Liver (tissue), 9 donors: Measurements from ENCODE around the gene HRH2. TPM values are rescaled to one million over a fixed set of nuclear protein-coding genes. Genes with fewer than 3 reads are reported as not detected.

ENCODE experiments used
- DNase-seq: peaks from one replicate; pipeline ENCODE4 v3.0.0-alpha.2; 2017; ENCODE audit warnings: low spot score
- H3K27ac ChIP-seq, 2 donors: one replicate each; pipeline ENCODE4 v1.7.0; 2013; ENCODE audit warnings: inconsistent platforms in 2 of 2, low read length in 2 of 2, control low read depth in 1 of 2, low read depth in 1 of 2, mild to moderate bottlenecking in 1 of 2
- H3K27me3 ChIP-seq, 4 donors: one replicate each; pipeline versions ENCODE4 v1.6.1 to v1.7.0; 2013; ENCODE audit warnings: low read length in 3 of 4, inconsistent platforms in 1 of 4, mild to moderate bottlenecking in 1 of 4, moderate library complexity in 1 of 4; ENCODE audit not compliant: control insufficient read depth in 4 of 4, insufficient read depth in 4 of 4
- H3K36me3 ChIP-seq, 4 donors: one replicate each; pipeline versions ENCODE4 v1.6.1 to v1.7.0; 2013; ENCODE audit warnings: low read length in 3 of 4, mild to moderate bottlenecking in 3 of 4, low read depth in 1 of 4, moderate library complexity in 1 of 4; ENCODE audit not compliant: control insufficient read depth in 4 of 4, insufficient read depth in 3 of 4
- H3K4me1 ChIP-seq, 4 donors: one replicate each; pipeline versions ENCODE4 v1.6.1 to v1.7.0; 2013; ENCODE audit warnings: low read length in 3 of 4, mild to moderate bottlenecking in 3 of 4, moderate library complexity in 1 of 4; ENCODE audit not compliant: control insufficient read depth in 4 of 4, insufficient read depth in 4 of 4
- H3K4me3 ChIP-seq, 3 donors: one replicate each; pipeline versions ENCODE4 v1.6.1 to v1.7.0; 2013; ENCODE audit warnings: low read length in 3 of 3, control low read depth in 1 of 3, low read depth in 1 of 3, mild to moderate bottlenecking in 1 of 3
- H3K9ac ChIP-seq, 2 donors: one replicate each; pipeline ENCODE4 v1.7.0; 2013; ENCODE audit warnings: low read length in 2 of 2, mild to moderate bottlenecking in 2 of 2, moderate library complexity in 2 of 2, control low read depth in 1 of 2, low read depth in 1 of 2
- H3K9me3 ChIP-seq, 4 donors: one replicate each; pipeline versions ENCODE4 v1.6.1 to v1.7.0; 2013; ENCODE audit warnings: low read length in 3 of 4; ENCODE audit not compliant: control insufficient read depth in 4 of 4
- ATF3 ChIP-seq: IDR thresholded peaks from 2 replicates; pipeline ENCODE4 v1.6.1; 2016; ENCODE audit warnings: antibody characterized with exemption
- EGR1 ChIP-seq, 2 donors: IDR thresholded peaks; 2 replicates each; pipeline ENCODE4 v1.6.1; 2016 to 2018; ENCODE audit warnings: antibody characterized with exemption in 2 of 2, low read depth in 2 of 2
- FOXA1 ChIP-seq: IDR thresholded peaks from 2 replicates; pipeline ENCODE4 v1.6.1; 2016; ENCODE audit warnings: antibody characterized with exemption
- FOXA2 ChIP-seq: IDR thresholded peaks from 2 replicates; pipeline ENCODE4 v1.6.1; 2016; ENCODE audit warnings: antibody characterized with exemption
- GABPA ChIP-seq, 2 donors: IDR thresholded peaks in 1 of 2; conservative IDR thresholded peaks in 1 of 2; 2 replicates each; pipeline ENCODE4 v1.6.1; 2016; ENCODE audit warnings: antibody characterized with exemption in 2 of 2, mild to moderate bottlenecking in 1 of 2, moderate library complexity in 1 of 2
- HNF4A ChIP-seq, 2 donors: conservative IDR thresholded peaks; 2 replicates each; pipeline ENCODE4 v1.6.1; 2016; ENCODE audit warnings: antibody characterized with exemption in 2 of 2, mild to moderate bottlenecking in 2 of 2
- HNF4G ChIP-seq: IDR thresholded peaks from 2 replicates; pipeline ENCODE4 v1.6.1; 2016; ENCODE audit warnings: antibody characterized with exemption
- JUND ChIP-seq, 2 donors: IDR thresholded peaks; 2 replicates each; pipeline ENCODE4 v1.6.1; 2016; ENCODE audit warnings: antibody characterized with exemption in 2 of 2
- MAX ChIP-seq: IDR thresholded peaks from 2 replicates; pipeline ENCODE4 v1.6.1; 2016; ENCODE audit warnings: antibody characterized with exemption
- NR2F2 ChIP-seq: IDR thresholded peaks from 2 replicates; pipeline ENCODE4 v1.6.1; 2016; ENCODE audit warnings: antibody characterized with exemption
- RAD21 ChIP-seq, 2 donors: IDR thresholded peaks; 2 replicates each; pipeline ENCODE4 v1.6.1; 2016; ENCODE audit warnings: antibody characterized with exemption in 2 of 2, mild to moderate bottlenecking in 2 of 2
- SP1 ChIP-seq: IDR thresholded peaks from 2 replicates; pipeline ENCODE4 v1.6.1; 2018; ENCODE audit warnings: antibody characterized with exemption, mild to moderate bottlenecking
- TAF1 ChIP-seq: conservative IDR thresholded peaks from 2 replicates; pipeline ENCODE4 v1.6.1; 2016; ENCODE audit warnings: antibody characterized with exemption, mild to moderate bottlenecking
- WGBS: extraction: QIAGEN DNeasy Blood & Tissue Kit; methylation state at CpG from one replicate; pipeline ENCODE4 v1.1.7; 2013; 5-methylcytosine and 5-hydroxymethylcytosine counted together
- polyA plus RNA-seq, 2 donors: library from polyadenylated mRNA; stranded (reverse) in 1 of 2; unstranded in 1 of 2; fragments of 200-250 nt in 1 of 2; fragments of >200 nt in 1 of 2; fragmentation: Nextera tagmentation in 1 of 2; extraction: Ambion mirVana in 1 of 2; gene quantifications; one replicate each; pipeline versions ENCODE4 v1.2.1 to v1.2.3, GENCODE V29; 2013 to 2015
- total RNA-seq, 2 donors: library from RNA; depleted of rRNA; stranded (reverse); fragments of >200 nt; gene quantifications; one replicate each; pipeline ENCODE4 v1.2.3, GENCODE V29; 2014
- TF ChIP-seq, protein P1 (sequence below): IDR thresholded peaks from 2 replicates; pipeline ENCODE4 v1.6.1; 2016; ENCODE audit warnings: antibody characterized with exemption, mild to moderate bottlenecking
- donor health status: healthy.
- donor health status: healthy.
- donor health status: healthy.
- donor health status: healthy.
- donor health status: healthy.

The HRH2 gene
- total and polyA plus RNA-seq, 4 donors = 0.44 to 2.6 (median 1.3) TPM

DNA sequence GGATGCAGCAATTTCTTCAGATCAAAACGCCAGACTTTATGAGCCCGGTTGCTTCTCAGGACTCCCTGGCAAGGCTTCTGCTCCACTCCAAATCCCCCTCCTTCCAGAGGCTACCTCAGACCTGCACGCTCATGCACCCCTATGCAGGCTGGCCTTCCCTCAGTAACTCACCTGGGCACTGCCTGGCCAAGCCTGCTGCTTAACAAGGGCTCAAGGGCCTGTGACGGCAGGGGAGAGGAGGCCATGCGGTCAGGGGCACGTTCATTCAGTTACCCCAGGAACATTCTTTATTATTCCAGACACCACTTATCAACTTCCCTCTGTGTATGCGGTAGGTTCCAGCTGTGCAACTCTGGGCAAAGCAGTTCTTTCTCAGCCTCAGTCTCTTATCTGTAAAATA, 79.6 kb downstream of the HRH2 start:
- DNase-seq = no peak
- Histone ChIP-seq H3K4me3 (no peak overlapping the region), H3K36me3 (no peaks in the 10 kb centered on the region), H3K27ac (no peak overlapping the region), H3K9me3 (peaks cover 0 to 4% (median 2%) of the 10 kb centered on the region in 4 donors), H3K9ac (no peak overlapping the region), H3K27me3 (peaks cover 0 to 11% (median 0%) of the 10 kb centered on the region in 4 donors), H3K4me1 (no peaks in the 10 kb centered on the region)
- no peak for TF ChIP-seq RAD21 (IDR thresholded peaks at IDR 0.05)
- no peak for TF ChIP-seq JUND (IDR thresholded peaks at IDR 0.05)
- TF ChIP-seq ATF3 = no peak
- no peak for TF ChIP-seq EGR1 (IDR thresholded peaks at IDR 0.05; ENCODE audit: low read depth in 2 of 2)
- TF ChIP-seq FOXA1 = no peak
- no peak for TF ChIP-seq NR2F2
- no peak for TF ChIP-seq SP1
- TF ChIP-seq GABPA (IDR thresholded peaks at IDR 0.05 in 1 of 2, conservative IDR thresholded peaks at IDR 0.05 in 1 of 2) = no peak
- TF ChIP-seq TAF1 = no peak
- TF ChIP-seq HNF4A (conservative IDR thresholded peaks at IDR 0.05) = no peak
- 68% methylated on average over 7 of the region's 7 CpGs for WGBS

GRCh38 chr5:175738126-175738525, 80.3 kb downstream of the HRH2 start:
- WGBS = 85% methylated on average over 4 of the region's 4 CpGs
- no peak overlapping the region for H3K9ac ChIP-seq

More at GRCh38 chr5:175738126-175738525, 80.3 kb downstream of the HRH2 start:
- Histone ChIP-seq H3K27ac (no peak overlapping the region), H3K27me3 (peaks cover 0 to 11% (median 0%) of the 10 kb centered on the region in 4 donors), H3K4me3 (no peak overlapping the region), H3K9me3 (peaks cover 0 to 4% (median 2%) of the 10 kb centered on the region in 4 donors), H3K4me1 (no peaks in the 10 kb centered on the region), H3K36me3 (no peaks in the 10 kb centered on the region)
- no peak for TF ChIP-seq NR2F2
- no peak for TF ChIP-seq HNF4G
- TF ChIP-seq, protein P1, sequence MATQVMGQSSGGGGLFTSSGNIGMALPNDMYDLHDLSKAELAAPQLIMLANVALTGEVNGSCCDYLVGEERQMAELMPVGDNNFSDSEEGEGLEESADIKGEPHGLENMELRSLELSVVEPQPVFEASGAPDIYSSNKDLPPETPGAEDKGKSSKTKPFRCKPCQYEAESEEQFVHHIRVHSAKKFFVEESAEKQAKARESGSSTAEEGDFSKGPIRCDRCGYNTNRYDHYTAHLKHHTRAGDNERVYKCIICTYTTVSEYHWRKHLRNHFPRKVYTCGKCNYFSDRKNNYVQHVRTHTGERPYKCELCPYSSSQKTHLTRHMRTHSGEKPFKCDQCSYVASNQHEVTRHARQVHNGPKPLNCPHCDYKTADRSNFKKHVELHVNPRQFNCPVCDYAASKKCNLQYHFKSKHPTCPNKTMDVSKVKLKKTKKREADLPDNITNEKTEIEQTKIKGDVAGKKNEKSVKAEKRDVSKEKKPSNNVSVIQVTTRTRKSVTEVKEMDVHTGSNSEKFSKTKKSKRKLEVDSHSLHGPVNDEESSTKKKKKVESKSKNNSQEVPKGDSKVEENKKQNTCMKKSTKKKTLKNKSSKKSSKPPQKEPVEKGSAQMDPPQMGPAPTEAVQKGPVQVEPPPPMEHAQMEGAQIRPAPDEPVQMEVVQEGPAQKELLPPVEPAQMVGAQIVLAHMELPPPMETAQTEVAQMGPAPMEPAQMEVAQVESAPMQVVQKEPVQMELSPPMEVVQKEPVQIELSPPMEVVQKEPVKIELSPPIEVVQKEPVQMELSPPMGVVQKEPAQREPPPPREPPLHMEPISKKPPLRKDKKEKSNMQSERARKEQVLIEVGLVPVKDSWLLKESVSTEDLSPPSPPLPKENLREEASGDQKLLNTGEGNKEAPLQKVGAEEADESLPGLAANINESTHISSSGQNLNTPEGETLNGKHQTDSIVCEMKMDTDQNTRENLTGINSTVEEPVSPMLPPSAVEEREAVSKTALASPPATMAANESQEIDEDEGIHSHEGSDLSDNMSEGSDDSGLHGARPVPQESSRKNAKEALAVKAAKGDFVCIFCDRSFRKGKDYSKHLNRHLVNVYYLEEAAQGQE = no peak
- no peak for TF ChIP-seq EGR1 (IDR thresholded peaks at IDR 0.05; ENCODE audit: low read depth in 2 of 2)
- no peak for TF ChIP-seq MAX
- no peak for TF ChIP-seq HNF4A (conservative IDR thresholded peaks at IDR 0.05)
- no peak for TF ChIP-seq FOXA2
- DNase-seq = no peak
